Fibroblast of the conjunctiva (primary cell): ENCODE data around the gene PGAP3.

ENCODE experiments used
- DNase-seq: peaks from one replicate; pipeline ENCODE4 v3.0.0-alpha.2; 2010; ENCODE audit warnings: low read depth

PGAP3 gene

GRCh38 chr17:39696731-39697130 is 8.9 kb upstream of the PGAP3 start:
- DNase-seq: no peak

- no peak for DNase-seq
Measured at GRCh38 chr17:39695089-39695474, 7.2 kb upstream of the PGAP3 start.

DNA sequence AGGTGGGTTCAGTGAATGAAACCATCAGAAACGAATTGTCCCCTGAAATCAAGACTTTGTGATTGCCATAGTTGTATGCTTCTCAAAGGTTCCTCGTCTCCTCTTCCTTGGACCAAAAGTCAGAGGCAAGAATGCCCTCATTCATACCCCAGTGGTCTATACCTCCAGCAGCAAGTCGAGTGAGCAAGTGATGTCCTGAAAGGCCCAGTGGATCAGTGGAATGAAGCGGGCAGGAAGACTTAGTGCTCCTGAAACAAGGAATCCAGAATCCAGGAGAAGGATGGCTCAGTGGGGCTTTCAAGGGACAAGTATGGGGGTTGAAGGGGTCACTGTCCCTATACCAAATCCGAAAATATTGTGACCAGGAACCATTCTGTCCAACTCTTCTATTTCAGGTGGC is 6.7 kb upstream of the PGAP3 start:
- no peak for DNase-seq

- no peak for DNase-seq
Measured at GRCh38 chr17:39688945-39689344, 1.1 kb upstream of the PGAP3 start.

- DNase-seq: no peak
Measured at GRCh38 chr17:39688475-39688835, 598 bp upstream of the PGAP3 start.

- no peak for DNase-seq
Measured at GRCh38 chr17:39687101-39687545, 734 bp downstream of the PGAP3 start.

GRCh38 chr17:39684369-39685192 is 3.3 kb downstream of the PGAP3 start:
- DNase-seq: no peak

- no peak for DNase-seq
Measured at GRCh38 chr17:39683295-39683939, 4.4 kb downstream of the PGAP3 start.

- DNase-seq: no peak
Measured at GRCh38 chr17:39679521-39680192, 8.2 kb downstream of the PGAP3 start.

DNA sequence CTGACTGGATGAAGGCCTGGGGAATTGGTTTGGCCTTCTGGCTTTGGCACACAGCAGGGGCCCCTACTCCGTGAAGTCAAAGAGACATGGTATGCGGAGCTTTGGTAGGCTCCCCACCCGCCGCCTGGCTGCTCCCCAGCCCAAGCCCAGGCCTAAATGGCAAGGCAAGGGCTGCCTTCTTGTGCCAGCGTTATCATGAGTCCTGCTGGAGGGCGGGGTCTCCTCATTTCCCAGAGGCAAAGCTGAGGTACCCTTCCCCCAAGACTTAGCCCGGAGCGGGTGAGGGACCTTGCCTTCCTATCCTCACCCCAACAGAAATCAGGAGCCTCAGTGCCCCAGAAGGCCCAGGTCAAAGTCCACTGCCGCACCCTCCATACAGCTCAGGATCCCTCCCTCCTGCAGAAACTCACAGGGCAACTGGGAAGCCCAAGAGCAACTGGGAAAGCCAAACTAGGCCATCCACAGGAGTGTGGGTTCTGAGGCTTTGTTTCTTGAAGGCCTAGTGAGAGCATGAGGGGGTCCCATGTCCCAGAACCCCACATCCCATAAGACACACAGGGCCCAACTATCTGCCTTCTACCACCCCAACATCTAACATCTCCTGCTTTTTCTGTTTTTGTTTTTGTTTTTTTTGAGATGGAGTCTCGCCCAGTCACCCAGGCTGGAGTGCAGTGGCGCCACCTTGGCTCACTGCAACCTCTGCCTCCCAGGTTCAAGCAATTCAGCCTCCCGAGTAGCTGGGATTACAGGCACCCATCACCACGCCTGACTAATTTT is 9.3 kb downstream of the PGAP3 start:
- DNase-seq: no peak

- no peak for DNase-seq
Measured at GRCh38 chr17:39677542-39678339, 10.1 kb downstream of the PGAP3 start.

- no peak for DNase-seq
Measured at GRCh38 chr17:39677072-39677471, 10.8 kb downstream of the PGAP3 start.

- no peak for DNase-seq
Measured at GRCh38 chr17:39676198-39676819, 11.5 kb downstream of the PGAP3 start.

GRCh38 chr17:39675390-39676082 is 12.3 kb downstream of the PGAP3 start:
- DNase-seq: no peak

DNA sequence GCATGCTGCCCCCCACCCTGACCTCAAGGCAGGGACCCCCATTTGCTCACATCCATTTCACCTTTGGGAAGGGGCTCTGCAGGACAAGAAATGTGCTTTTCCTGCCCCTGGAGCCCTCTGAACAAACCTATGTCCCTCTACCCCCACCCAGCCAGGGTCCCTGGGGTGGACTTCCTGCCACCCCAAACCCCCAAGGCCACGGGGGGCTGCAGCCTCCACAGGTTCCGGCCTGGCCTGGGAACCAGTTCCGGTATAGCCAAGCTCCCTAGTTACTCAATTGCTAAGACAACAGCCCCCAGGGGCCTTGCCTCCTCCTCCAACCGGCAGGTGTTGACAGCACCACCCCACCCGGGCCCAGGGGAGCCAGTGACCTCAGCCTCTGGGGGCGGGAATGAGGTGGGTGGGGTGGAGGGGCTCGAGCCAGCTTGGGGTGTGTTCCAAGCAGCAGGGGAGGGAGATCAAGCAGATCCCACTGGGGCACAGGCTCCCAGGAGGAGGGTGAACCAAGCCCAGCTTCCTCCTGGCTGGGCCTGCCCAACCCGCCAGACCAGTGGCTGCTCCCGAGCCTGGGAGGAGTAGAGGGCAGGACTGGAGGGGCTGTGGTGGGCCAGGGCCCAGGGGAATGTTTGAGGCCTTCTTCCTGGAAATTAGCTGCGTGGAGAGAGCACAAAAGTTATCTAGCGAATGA is 13.0 kb downstream of the PGAP3 start:
- DNase-seq: no peak

DNA sequence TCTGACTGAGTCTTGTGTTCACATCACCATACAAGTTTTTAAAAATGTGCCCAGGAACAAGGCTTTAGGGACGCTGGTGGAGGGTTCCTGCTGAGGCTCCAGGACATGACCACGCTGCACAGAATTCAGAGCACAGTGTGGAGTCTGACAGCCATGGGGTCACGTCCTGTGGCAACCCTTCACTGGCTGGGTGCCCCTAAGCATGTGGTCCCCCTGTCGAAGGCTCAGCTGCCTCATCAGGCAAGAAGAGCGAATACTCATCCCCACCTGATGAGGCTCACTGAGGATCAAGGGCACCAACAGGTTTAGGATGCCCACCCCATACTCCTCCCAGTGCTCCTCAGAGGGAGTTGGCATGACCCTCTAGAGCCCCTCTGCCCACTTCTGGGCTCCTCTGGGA is 13.7 kb downstream of the PGAP3 start:
- DNase-seq: no peak

GRCh38 chr17:39673335-39674081 is 14.3 kb downstream of the PGAP3 start:
- DNase-seq: no peak

GRCh38 chr17:39672522-39673334 is 15.1 kb downstream of the PGAP3 start:
- no peak for DNase-seq
